Body of pancreas (tissue), 4 donors: Measurements from ENCODE around the gene MXI1.

ENCODE experiments used
- POLR2A ChIP-seq, 3 donors: fragments of 450-650 bp; IDR thresholded peaks; one replicate each; pipeline ENCODE4 v1.6.1; 2016; ENCODE audit warnings: antibody characterized with exemption in 3 of 3, mild to moderate bottlenecking in 2 of 3
- TF ChIP-seq, protein P1 (sequence below), 7 experiments: fragments of 450-650 bp in 4 of 7; fragments of 200-600 bp in 3 of 7; sonication (generic) in 3 of 7; IDR thresholded peaks; one replicate each; pipeline ENCODE4 v1.5.1; 2016 to 2019; ENCODE audit warnings: antibody characterized with exemption in 7 of 7

DNA sequence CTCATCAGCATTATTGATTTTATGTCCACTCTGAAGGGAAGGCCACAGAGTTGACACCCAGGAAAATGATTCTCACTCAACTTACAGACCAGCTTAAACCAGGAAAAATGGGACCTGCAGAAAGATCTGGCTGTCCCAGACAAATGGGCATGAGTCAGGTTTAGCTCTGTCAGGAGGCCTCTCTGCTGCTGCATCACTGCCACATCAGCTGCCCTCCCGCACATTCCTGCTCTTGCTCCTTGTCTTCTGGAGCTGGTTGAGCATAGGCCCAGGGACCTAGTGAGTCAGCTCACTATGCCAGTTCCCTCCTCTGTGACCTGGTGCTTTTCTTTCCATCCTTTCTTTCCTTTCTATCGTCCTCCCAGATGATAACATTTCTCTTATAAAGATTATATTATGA is 116.1 kb downstream of the MXI1 start:
- TF ChIP-seq, protein P1, sequence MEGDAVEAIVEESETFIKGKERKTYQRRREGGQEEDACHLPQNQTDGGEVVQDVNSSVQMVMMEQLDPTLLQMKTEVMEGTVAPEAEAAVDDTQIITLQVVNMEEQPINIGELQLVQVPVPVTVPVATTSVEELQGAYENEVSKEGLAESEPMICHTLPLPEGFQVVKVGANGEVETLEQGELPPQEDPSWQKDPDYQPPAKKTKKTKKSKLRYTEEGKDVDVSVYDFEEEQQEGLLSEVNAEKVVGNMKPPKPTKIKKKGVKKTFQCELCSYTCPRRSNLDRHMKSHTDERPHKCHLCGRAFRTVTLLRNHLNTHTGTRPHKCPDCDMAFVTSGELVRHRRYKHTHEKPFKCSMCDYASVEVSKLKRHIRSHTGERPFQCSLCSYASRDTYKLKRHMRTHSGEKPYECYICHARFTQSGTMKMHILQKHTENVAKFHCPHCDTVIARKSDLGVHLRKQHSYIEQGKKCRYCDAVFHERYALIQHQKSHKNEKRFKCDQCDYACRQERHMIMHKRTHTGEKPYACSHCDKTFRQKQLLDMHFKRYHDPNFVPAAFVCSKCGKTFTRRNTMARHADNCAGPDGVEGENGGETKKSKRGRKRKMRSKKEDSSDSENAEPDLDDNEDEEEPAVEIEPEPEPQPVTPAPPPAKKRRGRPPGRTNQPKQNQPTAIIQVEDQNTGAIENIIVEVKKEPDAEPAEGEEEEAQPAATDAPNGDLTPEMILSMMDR (IDR thresholded peaks at IDR 0.05): no peak
- no peak for TF ChIP-seq POLR2A (IDR thresholded peaks at IDR 0.05)
